GM21367 (cell line): ENCODE results near the gene PCNX3.

Source experiments
- ATAC-seq: cut with Tn5 transposase; IDR thresholded peaks from one replicate; pipeline ENCODE4 v1.9.1; 2021; ENCODE audit not compliant: unreplicated experiment

PCNX3 gene

DNA sequence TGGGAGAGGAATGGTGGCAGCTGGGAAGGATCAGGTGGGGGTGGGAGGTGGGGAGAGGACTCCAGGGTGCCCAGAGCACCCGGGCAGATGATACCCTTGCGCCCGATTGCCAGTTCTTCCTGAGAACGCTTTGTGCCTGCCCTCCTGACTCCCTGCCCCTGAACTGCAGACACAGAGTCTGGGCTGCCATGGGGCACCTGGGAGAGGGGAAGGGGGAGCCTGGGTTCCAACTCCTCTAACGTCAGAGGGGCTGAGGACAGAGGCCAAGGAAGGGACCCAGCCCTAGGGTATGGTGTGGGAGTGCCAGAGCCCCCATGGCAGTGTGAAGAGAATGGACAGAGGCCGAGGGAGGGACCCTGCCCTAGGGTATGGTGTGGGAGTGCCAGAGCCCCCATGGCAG lies 19.1 kb upstream of the PCNX3 start:
- no peak for ATAC-seq

DNA sequence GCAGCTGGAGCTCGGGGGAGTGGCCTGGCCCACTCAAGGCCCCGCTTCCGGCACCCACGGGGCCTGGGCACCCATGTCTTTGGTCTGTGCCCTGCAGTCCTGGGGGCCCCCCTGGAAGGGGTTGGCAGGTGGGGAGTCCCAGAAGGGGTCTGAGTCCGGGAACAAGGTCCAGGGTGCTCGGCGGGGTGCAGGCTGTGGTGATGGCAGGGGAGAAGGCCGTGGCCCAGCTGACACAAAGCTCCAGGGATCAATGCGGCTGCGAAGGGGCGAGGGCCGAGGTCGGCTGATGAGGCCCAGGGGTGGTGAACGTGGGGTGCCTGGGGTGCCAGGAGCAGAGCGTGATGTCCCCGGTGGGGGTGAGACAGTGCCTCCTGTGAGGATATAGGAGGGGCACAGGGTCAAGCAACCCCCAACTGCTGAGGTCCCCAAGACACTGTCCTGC lies 17.3 kb upstream of the PCNX3 start:
- no peak for ATAC-seq

DNA sequence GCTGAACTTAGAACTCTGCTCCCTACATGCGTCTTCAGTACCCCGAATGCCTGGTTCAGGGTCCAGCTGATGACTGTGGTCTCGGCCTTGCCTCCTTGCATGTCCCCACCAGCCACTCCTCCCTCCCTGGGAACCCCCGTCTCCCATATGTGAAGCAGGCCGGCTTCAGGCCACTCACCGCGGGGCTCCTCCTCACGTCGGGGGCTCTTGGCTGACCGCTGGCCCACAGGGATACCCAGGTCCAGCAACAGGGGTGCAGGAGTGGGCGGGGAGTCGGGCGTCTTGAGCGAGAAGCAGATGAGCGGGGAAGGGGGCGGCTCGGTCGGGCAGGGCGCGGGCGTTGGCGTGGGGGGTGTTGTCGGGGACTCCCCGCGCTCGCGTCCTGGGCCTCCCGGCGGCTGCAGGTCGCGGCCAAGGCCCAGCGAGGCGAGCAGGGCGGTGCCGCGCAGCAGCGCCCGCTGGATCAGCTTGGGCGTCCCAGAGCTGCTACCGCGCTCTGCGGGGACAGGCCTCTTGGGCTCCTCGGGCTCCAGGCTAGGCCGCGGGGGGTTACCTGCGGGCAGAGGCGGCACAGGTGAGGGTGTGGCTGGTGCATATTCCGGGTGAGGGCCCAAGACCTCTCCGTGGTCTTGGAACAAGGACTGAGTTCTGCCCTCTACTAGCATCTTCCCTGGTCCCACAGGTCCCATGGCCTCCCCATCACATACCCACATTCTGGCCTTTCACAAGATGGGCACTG lies 16.2 kb upstream of the PCNX3 start:
- no peak for ATAC-seq

DNA sequence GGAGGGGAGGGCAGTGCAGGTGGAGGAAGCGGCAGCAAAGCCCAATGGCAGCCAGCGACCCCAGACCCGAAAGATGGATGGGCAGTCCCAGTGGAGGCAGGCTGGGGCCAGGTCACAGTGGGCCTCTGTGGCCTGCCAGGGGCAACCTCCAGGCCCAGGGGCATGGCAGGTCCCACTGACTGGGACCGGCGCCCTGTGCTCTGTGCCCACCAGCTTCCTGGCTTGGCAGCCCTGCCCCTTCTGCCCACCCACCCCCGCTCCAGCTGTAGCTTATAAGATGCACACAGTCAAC lies 15.7 kb upstream of the PCNX3 start:
- ATAC-seq: no peak

DNA sequence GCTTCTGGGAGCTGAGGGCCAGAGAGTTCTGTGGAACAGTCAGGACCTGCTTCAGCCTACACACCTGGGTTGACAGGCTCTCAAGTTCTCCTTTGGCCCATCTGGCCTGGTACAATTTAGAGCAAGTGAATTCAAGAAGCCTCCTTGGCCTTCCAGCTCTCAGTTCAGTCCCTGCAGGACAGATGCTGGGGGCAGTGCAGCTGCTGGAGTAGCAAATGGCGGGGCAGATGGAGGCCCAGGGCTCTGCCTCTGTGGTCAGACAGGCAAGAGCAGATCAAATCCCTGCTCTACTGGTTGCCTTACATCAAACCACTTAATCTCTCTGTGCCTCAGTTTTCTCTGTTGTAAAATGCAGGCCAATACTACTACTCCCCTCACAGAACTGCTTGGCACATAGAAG lies 11.3 kb upstream of the PCNX3 start:
- no peak for ATAC-seq

DNA sequence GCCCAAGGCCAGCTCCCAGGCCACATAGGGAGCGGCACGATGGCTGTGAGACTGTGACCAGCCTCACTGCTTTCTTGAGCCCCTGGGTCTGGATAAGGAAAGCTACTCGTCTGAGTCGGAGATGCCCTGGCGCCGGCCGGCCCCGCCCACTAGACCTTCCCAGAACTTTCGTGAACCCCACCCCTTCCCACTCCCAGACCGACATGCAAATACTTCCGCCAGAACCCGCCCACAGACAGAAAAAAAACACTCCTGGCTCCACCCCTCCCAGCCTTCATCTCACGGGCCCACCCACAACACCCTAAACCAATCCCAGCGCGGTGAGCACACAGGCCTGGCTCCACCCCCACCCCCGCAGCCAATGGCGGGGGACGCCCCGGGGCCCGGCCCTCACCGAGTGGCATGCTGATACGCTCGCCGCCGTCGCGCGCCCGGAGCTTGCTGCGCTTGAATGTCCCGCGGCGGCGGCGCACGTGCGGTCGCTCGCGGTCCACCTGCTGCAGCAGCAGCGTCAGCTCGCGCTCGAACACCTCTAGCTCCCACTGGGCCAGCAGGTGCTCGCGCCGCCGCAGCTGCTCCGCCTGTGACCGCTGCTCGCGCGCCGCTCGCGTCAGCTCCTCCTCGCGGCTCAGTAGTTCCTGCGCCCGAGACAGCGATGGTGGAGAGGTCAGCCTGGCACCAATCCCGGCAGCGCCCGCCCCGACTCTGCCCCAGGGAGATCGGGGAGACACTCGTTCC lies 8.5 kb upstream of the PCNX3 start:
- ATAC-seq: no peak

DNA sequence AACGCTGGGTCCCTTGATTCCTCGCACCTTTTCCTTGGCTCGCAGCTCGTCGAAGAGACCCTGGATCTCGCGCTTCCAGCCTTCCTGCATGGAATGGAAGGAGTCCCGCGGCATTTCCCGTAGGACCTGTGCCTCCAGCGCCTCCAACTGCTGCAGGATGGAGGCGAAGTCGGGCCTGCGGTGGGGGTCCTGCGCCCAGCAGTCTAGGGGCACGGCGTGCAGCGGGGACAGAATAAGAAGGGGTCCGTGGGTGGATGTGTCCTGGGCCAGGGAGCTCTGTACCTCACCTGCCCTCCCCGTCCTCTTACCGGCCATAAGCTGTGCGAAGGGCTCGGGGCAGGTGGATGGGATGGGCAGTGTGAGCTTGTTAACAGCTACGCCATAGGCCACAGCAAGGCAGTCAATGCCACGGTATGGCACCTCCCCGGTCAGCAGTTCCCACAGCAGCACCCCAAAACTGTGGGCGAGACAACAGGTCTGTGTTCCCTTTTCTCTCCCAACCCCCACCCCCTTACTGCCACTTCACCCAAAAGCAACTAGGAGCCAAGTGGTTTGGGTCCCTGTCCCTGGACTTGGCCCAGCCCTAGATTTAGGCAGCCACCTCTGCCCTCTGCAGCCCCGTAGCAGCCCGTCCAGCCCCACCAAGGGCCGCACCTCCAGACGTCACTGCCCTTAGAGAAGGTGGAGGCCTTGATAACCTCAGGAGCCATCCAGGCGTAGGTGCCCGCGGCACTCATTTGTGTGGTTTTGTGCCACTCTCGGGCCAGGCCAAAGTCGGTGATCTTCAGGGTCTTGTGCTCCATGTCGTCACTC lies 7.8 kb upstream of the PCNX3 start:
- ATAC-seq: no peak

DNA sequence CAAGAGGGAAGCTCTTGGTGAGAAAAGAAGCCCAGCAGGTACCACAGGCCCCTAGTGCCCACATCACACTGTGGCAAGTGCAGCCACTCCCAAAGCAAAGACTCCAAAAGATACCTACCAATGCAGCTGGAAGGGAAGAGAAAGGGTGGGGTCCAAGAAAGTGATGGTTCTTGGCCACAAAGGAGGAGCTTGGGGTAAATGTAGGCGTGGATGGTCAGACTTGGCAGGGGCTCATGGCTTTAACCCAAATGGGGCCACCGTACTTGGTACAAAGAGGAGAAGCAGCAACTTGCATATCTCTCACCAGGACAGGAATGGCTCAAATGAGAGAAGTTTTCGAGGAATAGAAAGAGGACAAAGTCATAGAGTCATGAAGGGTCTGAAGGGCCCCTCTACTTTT lies 6.3 kb upstream of the PCNX3 start:
- no peak for ATAC-seq

DNA sequence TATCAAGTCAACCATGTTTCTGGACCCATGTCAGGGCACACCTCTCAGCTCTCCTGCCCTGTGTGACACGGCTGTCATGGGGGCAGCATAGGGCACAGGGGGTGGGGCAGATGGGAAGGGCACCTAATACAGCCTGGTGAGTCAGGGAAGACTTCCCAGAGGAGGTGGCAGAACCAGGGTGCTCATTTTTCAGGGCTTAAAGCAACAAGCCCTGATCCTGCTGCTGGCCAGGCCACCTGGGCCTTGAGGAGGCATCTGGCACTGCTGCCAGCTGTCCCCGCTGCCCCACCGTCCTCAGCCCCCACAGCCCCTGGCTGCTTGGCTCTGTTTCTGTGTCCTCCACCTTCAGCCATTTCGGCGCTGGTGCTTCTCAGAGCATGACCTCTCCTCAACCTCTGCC lies 5.9 kb upstream of the PCNX3 start:
- ATAC-seq: no peak

DNA sequence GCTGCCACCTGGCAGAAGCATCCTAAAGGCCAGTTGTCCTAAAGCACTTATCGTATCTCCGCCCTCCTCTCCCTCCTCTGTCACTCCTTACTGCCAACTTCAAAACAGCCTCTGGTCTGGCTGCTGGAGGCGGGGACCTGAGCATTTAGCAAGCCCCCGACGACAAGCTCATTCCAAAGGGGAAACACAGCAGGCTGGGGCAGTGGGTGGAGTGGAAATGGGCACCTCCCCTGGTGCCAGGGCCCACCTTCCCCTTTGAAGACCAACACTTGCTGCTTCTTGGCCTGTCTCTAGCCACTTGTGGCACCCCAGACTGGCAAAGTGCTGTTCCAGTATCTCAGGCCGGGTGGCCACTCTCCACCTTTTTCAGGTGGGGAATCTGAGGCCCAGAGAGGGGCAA lies 5.2 kb upstream of the PCNX3 start:
- ATAC-seq: no peak

DNA sequence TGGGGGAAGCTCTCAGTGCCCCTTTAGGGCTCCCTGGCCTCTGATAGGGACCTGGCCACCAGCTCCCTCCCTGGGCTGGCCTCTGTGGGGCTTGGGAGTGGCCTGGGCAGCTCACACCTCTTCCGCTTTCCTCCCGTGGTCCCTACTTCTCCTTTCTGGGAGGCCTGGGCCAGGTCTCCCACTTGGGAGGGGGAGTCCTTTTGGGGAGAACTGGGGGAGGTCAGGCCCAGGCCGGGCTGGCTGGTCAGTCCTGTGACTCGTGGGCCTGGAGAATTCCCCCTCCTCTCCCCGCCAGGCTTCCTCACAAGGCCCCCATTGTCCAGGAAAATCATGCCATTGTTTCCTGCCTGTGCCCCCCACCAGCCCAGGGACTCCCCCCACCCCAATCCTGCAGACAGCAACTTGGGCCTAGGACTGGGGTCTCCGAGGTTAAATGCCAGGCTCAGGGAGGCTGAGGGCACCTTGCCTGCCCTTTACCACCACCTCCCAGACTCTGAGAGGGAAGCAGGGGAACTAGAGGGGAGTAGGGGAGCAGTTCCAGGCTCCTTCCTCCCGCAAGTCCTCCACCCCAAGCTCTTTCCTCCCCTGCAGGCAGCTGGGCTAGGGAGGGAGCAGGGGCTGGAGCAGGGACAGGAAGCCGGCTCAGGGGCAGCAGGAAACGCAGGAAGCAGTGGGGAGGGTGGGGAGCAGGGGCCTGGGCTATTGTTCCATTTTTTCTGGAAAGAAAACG lies 4.4 kb upstream of the PCNX3 start:
- no peak for ATAC-seq

DNA sequence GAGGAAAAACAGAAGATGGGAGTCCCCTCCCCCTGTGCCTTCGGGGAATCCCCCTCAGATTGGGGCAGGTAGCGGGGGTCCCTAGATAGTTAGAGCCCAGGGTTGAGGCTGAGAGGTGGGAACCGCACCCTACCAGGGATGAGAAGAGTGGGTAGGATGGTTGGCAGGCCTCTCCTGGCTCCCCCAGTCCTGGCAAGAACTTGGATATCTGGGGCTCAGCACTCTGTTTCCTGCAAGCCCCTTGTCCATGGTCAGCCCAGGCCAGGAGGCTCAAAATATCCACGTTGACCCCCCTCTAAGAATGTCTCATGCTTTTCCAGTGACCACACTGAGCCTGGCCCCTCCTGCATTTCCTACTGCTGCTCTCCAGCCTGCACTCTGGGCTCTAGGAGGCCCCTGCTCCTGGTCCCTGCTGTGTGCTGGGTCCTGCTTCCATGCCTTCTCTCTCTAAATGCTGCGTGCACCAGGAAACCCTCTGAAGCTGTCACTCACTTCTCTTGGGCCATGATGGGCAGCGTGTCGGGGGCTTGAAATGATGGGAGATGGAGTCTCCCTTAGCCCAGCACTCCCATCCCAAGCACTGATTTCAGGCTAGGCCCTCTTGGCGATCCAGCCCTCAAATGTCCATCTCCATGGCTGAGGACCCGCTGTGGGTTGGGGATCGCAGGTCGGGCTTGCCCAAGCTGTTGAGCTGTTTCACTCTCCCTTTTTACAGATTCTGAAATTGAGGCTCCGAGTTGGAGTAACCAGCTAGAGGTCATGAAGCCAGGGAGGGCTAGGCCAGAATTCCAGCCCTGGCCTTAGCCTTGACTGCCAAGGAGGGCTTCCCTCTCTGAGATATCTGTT lies 3.6 kb upstream of the PCNX3 start:
- ATAC-seq: no peak

DNA sequence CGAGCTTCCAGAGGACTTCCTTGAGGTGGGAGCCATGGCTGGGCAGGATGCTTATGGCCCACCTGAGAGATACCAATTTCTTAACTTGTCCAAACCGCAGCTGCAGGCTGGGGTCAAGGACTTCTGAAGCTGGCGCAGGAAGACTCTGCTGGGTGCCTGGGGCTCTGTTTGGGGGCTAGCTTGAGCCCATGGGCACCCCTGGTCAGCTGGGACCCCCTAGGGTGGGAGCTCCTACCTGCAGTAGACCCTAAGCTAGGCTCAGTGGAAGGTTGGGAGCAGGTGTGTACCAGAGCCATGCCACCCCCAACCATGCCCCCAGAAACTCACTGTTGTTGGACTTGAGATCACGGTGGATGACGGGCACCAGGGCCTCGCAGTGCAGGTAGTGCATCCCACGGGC lies 2.9 kb upstream of the PCNX3 start:
- ATAC-seq: no peak

DNA sequence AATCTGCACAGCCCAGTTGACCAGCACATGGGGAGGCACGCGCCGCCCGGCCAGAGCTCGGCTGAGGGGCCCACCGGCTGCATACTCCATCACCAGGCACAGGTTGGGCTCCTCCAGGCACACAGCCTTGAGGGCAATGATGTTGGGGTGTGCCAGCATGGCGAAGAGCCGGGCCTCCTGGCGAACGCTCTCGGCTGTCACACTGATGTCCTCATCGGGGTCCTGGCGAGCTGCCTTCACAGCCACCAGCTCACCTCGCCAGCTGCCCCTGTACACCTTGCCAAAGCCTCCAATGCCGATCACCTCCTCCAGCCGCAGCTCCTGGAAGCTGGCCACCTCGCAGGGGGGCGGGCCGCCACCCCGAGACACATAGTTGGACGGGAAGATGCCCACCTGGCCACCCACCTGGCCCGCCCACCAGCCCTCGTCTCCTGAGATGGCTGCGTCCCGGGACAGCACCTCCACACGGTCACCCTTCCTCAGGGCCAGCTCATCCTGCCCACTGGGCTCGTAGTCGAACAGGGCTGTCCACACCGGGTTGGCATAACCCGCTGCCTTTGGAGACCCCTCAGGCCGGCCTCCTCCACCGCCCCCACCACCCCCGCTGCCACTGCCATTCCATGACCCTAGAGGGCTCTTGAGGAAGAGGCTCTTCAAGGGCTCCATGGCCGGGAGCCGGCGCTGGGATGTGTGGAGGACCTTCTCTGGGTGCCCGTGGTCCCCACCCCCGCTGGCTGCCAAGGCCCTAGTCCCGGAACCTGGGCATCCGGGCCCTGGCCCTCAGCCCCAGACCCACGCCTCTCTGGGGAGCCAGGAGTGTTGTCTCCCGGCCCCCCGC lies 2.3 kb upstream of the PCNX3 start:
- no peak for ATAC-seq

DNA sequence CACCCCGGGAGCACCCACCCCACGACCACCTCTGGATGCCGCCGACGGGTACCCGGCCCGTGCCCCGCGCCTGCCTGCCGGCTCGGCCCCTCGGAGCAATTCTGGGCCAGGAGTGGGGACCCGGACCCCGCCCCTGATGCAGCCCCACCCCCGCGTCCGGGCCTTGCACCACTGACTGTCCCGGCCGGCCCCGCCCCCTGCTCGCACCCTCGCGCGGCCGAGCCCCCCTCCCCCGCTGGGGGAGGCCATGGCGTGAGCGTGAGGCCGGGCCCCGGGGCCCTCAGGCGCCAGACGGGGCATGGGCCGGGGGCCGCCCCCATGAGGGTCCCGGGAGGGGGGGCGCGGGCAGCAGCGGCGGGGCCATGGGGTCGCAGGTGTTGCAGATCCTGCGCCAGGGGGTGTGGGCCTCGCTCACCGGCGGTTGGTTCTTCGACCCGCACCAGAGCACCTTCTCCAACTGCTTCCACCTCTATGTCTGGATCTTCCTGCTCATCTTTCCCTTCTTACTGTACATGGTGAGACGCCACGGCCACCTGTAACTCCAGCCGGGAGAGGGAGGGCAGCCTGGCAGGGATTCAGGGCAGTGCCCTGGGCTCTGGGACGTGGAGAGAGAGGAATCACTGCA lies 486 bp downstream of the PCNX3 start:
- no peak for ATAC-seq

DNA sequence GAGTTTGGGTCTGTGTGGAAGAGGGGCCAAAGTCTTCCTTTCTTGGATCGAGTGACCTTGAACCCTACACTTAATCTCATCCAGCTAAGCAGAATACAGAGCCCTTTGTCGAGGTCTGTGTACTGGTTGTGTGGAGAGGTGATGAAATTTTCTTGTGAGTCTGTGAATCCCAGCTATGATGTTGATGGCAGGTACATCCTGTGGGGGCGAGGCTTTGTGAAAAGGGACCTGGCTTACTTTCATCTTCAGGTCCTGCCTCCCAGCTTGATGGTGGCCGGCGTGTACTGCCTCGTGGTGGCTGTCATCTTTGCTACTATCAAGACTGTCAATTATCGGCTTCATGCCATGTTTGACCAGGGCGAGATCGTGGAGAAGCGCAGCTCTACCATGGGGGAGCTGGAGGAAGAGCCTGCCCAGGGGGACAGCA lies 1.0 kb downstream of the PCNX3 start:
- ATAC-seq: no peak

DNA sequence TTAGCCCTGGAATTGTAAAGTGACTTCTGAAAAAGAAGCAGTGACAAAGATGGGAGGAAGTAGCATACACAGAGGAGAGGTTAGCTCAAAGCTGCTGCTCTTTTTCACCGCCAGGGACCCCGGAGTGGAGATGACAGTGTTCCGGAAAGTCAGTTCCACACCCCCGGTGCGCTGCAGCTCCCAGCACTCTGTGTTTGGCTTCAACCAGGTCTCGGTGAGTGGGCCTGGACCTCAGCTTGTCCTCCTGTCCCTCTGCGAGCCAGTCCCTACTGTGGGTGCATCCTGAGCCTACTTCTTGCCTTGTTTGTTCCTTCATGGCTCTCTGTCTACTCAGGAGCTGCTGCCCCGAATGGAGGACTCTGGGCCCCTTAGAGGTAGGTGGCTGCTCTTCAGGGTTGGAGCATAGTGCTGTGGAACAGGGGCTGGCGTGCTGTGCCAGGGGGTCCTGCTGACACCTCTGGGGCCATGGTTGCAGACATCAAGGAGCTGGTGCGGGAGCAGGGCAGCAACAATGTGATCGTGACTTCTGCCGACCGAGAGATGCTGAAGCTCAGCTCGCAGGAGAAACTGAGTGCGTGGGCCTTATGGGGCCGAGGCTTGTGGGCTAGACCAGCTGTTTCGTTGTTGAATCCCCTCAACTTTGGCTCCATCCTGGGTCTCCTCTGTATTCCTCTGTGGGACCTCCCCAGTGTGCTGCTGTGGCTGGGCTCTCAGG lies 1.7 kb downstream of the PCNX3 start:
- ATAC-seq: no peak

DNA sequence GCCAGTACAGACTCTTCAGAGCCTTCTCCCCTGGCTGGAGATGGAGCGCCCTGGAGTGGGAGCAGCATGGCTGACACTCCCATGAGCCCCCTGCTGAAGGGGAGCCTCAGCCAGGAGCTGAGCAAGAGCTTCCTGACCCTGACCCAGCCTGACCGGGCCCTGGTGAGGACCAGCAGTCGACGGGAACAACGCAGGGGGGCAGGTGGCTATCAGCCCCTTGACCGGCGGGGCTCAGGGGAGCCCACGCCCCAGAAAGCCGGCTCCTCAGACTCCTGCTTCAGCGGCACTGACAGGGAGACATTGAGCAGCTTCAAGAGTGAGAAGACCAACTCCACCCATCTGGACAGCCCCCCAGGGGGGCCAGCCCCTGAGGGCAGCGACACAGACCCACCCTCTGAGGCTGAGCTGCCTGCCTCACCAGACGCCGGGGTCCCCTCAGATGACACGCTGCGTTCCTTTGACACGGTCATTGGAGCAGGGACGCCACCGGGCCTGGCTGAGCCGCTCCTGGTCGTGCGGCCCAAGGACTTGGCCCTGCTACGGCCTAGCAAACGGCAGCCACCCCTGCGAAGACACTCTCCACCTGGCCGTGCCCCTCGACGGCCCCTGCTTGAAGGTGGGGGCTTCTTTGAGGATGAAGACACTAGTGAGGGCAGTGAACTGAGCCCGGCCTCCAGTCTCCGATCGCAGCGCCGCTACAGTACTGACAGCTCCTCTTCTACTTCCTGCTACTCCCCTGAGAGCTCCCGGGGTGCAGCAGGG lies 2.6 kb downstream of the PCNX3 start:
- ATAC-seq: no peak
